ENCODE measurements around the gene SMIM35.
"Not testable (repeated sequence)": the region's sequence is repeated elsewhere in the genome, so short reads cannot be mapped to it uniquely, and the experiment has no call there.

SMIM35 gene

DNA sequence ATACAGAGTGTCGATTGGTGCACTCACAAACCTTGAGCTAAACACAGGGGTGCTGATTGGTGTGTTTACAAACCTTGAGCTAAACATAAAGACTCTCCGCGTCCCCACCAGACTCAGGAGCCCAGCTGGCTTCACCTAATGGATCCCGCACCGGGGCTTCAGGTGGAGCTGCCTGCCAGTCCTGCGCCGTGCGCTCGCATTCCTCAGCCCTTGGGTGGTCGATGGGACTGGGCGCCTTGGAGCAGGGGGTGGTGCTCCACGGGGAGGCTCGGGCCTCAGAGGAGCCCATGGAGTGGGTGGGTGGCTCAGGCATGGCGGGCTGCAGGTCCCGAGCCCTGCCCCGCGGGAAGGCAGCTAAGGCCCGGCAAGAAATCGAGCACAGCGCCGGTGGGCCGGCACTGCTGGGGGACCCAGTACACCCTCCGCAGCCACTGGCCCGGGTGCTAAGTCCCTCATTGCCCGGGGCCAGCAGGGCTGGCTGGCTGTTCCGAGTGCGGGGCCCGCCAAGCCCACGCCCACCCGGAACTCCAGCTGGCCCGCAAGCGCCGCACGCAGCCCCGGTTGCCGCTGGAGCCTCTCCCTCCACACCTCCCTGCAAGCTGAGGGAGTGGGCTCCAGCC is 108.4 kb downstream of the SMIM35 start:
- DNase-seq = not testable (repeated sequence)

DNA sequence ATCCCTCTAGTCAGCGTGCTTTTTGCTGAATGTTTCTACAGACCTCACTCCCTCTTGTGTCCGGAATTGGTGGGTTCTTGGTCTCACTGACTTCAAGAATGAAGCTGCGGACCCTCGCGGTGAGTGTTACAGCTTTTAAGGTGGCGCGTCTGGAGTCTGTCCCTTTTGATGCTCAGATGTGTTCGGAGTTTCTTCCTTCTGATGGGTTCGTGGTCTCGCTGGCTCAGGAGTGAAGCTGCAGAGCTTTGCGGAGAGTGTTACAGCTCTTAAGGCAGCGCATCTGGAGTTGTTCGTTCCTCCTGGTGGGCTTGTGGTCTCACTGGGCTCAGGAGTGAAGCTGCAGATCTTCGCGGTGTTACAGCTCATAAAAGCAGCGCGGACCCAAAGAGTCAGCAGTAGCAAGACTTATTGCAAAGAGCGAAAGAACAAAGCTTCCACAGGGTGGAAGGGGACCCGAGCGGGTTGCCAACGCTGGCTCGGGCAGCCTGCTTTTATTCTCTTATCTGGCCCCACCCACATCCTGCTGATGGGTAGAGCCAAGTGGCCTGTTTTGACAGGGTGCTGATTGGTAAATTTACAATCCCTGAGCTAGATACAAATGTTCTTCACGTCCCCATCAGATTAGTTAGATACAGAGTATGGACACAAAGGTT is 109.0 kb downstream of the SMIM35 start:
- DNase-seq = not testable (repeated sequence)

DNA sequence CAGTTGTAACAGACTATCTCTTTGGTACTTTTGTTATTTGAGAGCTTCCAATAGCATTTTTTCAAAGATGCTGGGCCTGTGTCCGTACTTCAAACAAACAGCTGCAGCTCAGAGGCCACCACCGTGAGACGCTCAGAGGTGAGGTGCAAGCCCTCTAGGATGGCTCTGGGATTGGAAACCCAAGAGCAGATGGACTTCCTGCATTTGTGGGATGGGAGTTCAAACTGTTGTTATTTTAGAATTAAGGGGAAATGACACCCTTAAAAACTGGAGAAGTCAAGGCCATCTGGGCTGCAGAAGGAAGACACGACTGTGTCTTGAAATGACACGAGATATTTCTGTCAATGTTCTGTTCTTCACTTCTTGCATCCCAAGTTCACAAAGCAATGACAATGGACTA is 109.7 kb downstream of the SMIM35 start:
- DNase-seq = peak in 1 of 2 donors; percentile 26

DNA sequence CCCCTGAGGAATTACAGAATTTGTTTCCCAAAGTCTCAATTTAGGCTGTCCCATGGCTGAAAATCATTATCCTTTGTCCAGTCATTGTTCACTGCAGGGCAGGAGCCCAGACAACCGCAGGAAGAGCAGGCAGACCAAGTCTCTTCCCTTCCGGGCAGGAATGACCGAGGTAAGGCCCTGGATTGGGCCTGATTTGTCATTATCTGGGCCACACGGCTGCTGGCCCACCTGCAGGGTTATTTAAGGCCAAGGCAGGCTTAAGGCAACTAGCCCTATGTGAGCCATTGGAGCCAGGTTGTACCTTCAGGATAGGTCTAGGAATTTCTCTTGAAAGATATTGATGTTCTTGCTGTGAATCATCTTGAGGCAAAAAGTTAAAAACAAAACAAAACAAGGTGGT is 110.3 kb downstream of the SMIM35 start:
- no peak for DNase-seq

DNA sequence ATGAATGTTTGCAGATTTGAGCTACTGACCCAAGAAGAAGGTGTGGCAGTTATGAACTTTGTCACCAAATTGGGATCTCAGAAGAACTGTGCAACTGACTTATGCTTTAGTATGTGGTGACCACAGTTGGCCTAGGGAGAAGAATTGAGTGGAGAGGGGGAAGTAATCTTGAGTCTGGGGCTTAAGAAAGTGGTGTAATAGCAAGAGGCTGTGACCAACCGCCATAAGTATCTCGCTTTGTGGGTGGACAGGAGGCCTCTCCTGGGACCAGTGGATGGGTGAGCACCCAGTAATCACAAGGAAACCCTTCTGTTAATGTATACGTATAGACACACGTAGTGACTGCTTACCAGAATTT is 113.3 kb downstream of the SMIM35 start:
- peak in 1 of 2 donors; percentile 69 for DNase-seq

DNA sequence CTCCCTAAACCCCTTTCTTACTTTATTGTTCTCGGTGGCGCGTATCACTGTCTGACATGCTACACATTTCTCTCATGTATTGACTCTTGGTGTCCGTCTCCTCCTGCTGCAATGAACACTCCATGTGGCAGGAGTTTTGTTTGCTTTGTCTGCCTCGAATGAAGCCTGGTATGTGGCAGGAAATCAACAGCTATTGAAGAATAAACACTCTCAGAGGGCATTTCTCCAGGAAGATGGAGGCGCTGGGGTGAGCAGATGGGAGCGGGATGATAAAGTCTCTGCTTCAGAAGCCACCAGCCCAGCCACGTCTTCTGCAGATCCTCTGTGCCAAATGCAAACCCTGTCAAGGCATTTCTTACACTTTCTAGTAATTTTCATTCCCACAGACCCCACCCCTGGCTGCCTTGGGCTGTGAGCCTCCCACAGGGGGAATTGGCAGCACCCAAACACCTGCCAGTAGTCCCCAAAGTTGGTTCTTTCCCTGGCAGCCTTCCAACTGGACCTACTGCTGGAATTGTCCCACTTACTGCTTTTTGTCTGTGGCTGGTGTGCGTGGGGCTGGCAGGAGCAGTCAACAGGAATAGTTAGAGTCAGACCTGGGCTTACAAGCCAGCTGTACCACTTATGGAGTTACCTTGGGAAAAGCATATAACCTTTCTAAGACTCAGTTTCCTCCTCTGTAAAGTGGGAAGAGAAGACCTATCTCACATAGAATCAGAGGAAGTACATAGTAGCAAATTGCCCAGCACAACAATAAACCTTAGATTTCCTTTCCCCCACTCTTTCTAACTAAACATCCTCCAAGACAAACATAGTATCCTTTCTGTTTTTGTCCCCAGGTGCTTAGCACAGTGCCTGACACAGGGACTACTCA is 113.9 kb downstream of the SMIM35 start:
- DNase-seq = no peak

DNA sequence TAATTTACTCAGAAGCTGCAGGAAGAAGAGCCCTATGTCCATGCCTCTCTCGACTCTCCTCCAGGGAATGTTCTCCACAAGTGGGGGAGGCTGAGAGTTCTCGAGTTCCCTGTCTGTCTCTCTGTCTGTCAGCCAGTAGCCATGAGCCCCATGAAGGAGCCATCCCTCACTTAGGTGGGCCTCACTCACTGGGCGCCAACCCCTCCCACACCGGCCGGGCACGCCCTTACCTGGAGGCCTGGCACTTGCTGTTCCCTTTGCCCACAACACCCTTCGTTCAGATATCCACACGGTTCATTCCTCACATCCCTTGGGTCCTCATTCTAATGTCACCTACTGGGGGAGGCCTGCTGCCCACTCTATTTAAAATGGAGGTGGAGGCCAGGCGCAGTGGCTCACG is 114.7 kb downstream of the SMIM35 start:
- DNase-seq = no peak

DNA sequence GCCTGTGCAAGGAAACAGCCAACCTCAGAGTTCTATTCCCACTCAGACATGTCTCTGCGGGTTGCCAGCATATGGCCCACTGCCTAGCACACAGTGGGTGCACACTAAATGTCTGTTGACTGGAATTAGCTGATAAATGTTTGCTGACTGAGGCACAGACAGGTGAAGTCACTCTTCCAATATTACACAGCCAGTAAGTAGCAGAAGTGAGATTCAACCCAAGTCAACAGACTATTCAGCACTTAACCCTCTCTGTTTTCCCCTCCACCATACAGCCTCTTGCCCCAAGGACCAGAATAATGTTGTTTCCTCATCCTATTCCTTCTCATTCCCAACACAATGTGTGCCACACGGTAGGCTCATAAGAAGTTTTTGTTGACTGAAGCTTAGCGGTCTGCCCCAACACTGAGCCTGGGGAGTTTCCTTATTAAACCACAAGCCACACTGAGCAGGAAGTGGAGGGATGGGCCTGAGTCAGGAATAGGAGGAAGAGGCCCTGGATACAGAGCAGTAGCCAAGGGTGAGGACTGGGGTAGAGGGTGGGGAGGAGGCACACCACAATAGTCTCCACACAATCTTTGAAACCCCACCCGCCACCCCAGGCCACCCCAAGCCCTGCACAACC is 116.3 kb downstream of the SMIM35 start:
- peak; percentile 86 to 91 for DNase-seq

DNA sequence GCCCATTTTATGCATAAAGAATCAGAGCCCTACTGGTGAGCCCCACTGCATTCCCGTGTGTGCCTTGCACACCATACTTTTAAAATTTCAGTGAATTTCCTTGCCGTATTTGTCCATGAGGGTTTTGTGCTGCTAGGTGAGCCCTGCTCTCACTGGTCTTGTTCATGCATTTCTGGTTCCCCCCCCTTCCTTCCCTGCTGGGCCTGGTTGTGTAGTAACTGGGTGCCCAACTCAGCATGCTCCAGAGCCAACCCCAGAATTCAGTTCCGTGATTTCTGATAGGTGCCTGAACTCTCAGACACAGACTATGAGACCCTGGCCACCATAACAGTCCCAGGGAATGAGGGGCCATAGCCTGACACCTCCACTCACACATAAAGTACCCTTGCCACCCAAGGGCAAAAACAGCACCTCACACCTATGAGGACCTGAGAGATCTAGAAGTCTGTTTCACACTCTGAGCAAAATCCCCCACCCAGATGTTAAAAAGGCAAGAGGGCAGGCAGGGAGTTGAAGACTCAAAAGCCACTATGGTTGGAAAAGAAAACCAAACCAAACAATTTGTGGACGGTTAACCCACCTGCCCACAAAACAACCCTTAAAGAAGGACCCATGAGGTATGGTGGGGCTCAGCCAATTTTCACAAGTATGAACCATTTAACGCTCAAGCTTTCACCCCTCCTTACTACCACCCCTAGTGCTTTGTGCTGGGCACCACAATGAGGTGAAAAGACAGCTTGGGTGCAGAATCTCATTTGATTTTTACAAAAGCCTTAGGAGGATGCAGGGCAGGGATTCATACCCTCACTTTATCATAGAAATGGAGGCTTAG is 117.4 kb downstream of the SMIM35 start:
- no peak for DNase-seq

DNA sequence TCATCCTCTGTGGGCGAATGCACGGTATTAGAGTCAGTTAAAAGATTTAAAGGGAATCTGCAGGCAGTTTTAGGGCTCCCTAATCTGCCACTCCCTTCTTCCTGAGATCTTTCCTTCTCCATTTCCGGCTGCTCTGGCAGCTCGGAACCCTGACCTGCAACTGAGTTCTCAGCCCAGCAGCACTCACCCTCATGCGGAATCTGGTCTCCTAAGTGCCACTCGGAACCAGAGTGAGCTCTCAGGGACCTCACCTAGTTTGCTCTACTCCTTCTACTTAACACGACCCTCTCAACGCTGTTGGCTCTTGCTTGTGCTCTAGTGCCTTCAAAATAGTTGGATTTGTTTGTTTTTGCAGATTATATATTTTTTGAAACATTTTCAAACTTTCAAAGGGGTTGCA is 119.9 kb downstream of the SMIM35 start:
- DNase-seq = no peak

DNA sequence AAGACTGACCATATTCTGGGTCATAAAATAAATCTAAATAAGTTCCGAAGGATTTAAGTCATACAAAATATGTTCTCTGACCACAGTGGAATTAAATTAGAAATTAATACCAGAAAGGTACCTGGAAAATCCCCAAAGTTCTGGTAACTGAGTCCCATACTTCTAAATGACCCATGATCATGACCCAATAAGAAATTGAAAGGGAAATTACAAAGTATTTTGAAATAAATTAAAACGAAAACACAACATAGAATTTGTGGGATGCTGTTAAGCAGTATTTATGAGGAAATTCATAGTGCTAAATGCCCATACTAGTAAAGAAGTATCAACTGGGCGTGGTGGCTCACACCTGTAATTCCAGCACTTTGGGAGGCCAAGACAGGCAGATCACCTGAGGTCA is 123.9 kb downstream of the SMIM35 start:
- DNase-seq = no peak

DNA sequence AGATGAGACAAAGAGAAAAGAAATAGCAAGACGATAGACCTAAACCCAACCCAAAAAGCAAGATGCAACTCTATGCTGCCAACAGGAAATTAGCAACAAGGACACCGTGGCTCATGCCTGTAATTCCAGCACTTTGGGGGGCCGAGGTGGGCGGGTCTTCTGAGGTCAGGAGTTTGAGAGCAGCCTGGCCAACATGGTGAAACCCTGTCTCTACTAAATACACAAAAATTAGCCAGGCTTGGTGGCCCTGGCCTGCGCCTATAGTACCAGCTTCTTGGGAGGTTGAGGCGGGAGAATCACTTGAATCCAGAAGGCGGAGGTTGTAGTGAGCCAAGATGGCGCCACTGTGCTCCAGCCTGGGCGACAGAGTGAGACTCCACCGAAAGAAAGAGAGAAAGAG is 124.9 kb downstream of the SMIM35 start:
- no peak for DNase-seq

DNA sequence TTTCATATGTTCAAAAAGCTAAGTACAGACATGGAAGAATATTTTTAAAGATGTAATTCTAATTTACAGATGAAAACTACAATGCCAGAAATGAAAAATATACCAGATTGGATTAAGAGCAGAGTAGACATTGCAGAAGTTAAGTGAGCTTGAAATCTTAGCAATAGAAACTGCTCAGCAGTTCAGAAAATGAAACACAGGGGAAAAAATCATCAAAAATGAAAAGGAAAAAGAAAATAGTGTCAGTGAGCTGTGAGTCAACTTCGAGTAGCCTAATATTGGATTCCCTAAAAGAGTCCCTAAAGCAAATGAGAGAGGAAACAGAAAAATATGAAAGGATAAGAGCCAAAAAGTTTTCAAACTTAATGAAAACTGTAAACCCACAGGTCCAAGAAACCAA is 126.4 kb downstream of the SMIM35 start:
- DNase-seq = peak in 1 of 2 donors; percentile 62

DNA sequence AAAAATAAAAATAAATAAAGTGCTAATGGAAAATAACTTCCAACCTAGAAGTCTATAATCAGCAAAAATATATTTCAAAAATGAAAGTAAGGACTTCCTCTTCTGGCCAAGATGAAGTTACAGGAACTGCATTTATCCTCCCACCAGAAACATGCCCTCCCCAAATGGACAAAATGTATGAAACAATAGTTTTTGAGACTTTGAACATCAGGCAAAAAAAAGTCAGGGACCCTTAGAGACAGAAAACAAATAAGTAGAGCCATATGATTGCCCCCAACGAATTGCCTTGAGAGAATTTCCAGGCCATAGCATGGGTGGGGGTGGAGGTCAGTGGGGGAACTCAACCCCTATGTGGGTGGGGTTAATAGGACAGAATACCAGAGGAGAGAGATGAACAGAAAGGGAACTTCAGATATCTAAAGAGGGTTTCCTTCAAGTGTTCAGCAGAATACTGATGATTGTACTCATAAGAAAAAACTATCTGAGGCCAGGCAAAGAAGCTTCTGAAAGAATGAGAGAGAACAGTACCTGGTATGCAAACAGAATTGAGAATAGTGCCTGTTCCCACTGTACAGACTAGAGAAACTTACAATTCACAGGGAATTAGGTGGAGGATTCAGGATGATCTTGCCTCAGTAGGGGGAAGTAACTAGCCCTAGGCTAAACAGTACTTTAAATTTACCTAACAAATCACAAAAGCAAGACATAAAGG is 127.2 kb downstream of the SMIM35 start:
- DNase-seq = peak; percentile 70 to 71

DNA sequence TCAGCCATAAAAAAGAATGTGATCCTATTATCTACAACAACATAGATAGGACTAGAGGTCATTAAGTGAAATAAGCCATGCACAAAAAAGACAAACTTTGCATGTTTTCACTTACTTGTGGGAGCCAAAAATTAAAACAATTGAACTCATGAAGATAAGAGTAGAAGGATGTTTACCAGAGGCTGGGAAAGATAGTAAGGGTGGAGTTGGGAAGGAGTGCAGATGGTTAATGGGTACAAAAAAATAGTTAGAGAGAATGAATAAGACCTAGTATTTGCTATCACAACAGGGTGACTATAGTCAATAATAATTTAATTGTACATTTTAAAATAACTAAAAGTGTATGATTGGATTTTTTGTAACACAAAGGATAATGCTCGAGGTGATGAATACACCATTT is 127.8 kb downstream of the SMIM35 start:
- DNase-seq = no peak
